Epithelial cell of esophagus (primary cell): ENCODE data around the gene MAML3.

Source experiments
- DNase-seq: peaks from one replicate; pipeline ENCODE4 v3.0.0; 2010; ENCODE audit warnings: low read depth
- H3K4me3 ChIP-seq: 2 replicates; pipeline ENCODE4 v1.5.1; 2011; ENCODE audit warnings: mild to moderate bottlenecking, low read length, control low read depth
- TF ChIP-seq, protein P1 (sequence below): IDR thresholded peaks from 2 replicates; pipeline ENCODE4 v1.5.1; 2011; ENCODE audit warnings: low read depth, mild to moderate bottlenecking, low read length, control low read depth, inconsistent platforms; ENCODE audit not compliant: insufficient read depth; ENCODE audit errors: missing control alignments

The MAML3 gene

GRCh38 chr4:139852612-139853269, 301.2 kb downstream of the MAML3 start:
- H3K4me3 ChIP-seq = no peak overlapping the region
- DNase-seq = peak; percentile 90
- TF ChIP-seq, protein P1, sequence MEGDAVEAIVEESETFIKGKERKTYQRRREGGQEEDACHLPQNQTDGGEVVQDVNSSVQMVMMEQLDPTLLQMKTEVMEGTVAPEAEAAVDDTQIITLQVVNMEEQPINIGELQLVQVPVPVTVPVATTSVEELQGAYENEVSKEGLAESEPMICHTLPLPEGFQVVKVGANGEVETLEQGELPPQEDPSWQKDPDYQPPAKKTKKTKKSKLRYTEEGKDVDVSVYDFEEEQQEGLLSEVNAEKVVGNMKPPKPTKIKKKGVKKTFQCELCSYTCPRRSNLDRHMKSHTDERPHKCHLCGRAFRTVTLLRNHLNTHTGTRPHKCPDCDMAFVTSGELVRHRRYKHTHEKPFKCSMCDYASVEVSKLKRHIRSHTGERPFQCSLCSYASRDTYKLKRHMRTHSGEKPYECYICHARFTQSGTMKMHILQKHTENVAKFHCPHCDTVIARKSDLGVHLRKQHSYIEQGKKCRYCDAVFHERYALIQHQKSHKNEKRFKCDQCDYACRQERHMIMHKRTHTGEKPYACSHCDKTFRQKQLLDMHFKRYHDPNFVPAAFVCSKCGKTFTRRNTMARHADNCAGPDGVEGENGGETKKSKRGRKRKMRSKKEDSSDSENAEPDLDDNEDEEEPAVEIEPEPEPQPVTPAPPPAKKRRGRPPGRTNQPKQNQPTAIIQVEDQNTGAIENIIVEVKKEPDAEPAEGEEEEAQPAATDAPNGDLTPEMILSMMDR = no peak

DNA sequence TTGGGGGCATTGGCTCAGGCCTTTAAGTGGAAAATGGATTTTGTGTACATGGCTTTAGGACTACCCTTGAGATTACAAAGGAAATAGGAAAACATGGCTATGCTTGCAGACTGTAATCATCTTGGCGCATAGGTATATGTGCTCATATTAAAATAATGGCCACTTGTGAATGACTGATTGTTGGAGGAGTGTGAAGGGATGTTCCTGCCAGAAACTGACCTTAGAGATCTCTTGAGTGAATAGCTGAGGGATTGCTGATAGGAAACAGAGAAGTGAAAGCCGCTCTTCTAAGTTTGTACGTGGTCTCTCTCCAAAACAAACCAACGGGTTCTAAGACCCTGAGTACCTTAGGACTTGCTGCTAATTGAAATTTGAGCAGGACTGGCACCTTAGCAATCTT, 302.3 kb downstream of the MAML3 start:
- TF ChIP-seq, protein P1 = no peak
- no peak overlapping the region for H3K4me3 ChIP-seq
- DNase-seq = no peak

- no peak overlapping the region for H3K4me3 ChIP-seq
- TF ChIP-seq, protein P1 = no peak
- DNase-seq = no peak
Observed at GRCh38 chr4:139851133-139851532, 302.9 kb downstream of the MAML3 start.

DNA sequence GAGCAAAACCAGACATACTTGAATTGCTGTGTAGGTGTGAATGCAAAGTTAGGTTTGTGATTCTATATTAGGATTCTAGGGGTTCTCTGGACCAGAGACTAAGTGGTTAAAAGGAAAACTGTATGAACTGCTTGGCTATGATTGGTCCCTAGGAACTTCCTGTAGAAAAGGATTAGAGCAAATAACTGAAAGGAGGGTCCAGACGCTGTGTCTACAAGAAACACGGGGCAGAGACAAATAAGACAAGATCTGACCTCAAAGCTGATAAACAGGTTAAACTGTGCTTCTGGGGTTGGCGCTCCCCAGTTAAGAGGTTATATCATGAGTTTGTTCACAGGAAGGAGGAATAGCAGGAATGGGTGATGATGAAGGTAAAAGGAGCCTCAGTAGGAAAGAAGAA, 304.8 kb downstream of the MAML3 start:
- DNase-seq = peak; percentile 31
- no peak overlapping the region for H3K4me3 ChIP-seq

GRCh38 chr4:139848028-139848427, 306.0 kb downstream of the MAML3 start:
- DNase-seq = no peak
- TF ChIP-seq, protein P1 = no peak
- no peak overlapping the region for H3K4me3 ChIP-seq

More for the DNA sequence above, 304.8 kb downstream of the MAML3 start:
- TF ChIP-seq, protein P1 = no peak

DNA sequence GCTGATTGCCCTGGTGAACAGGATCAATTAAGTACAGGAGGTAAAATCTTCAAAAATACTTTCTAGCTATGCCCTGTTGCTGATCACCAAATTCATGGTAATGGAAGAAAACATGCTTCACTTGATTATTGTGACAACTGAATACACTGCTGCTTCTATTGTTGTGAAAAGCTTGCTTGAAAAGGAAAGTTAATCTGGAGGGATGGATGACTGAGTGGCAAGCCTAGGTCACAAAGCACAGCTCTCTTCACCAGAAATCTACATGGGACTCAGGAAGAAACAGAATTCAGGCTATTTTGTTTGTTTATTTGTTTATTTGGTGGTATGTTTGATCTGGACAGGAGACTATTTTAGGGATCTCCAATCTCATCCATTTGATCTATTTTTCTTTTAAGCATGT, 306.4 kb downstream of the MAML3 start:
- no peak overlapping the region for H3K4me3 ChIP-seq
- TF ChIP-seq, protein P1 = no peak
- no peak for DNase-seq

GRCh38 chr4:139846766-139847165, 307.2 kb downstream of the MAML3 start:
- DNase-seq = no peak
- TF ChIP-seq, protein P1 = no peak

More at GRCh38 chr4:139846766-139847165, 307.2 kb downstream of the MAML3 start:
- H3K4me3 ChIP-seq = no peak overlapping the region
